IMR-90 (cell line): ENCODE data around the gene HCLS1.

Source experiments
- CEBPB ChIP-seq: IDR thresholded peaks from 2 replicates; pipeline ENCODE4 v1.6.1; 2012; ENCODE audit warnings: low read depth, low read length, improper control_type of control experiment
- CHD1 ChIP-seq: IDR thresholded peaks from 2 replicates; pipeline ENCODE4 v1.6.1; 2012; ENCODE audit warnings: low read depth, low read length, improper control_type of control experiment
- CTCF ChIP-seq: conservative IDR thresholded peaks from 2 replicates; pipeline ENCODE4 v1.5.1; 2012; ENCODE audit warnings: mild to moderate bottlenecking, low read depth, low read length, improper control_type of control experiment
- FOS ChIP-seq: fragments of 150-350 bp; IDR thresholded peaks from 2 replicates; pipeline ENCODE4 v1.6.1; 2016; ENCODE audit warnings: low read depth, low read length
- MAFK ChIP-seq: IDR thresholded peaks from 2 replicates; pipeline ENCODE4 v1.6.1; 2012; ENCODE audit warnings: low read depth, low read length, improper control_type of control experiment
- MAZ ChIP-seq: IDR thresholded peaks from 2 replicates; pipeline ENCODE4 v1.6.1; 2012; ENCODE audit warnings: low read depth, mild to moderate bottlenecking, low read length, improper control_type of control experiment, moderate library complexity, borderline replicate concordance
- MXI1 ChIP-seq: IDR thresholded peaks from 2 replicates; pipeline ENCODE4 v1.6.1; 2012; ENCODE audit warnings: low read depth, mild to moderate bottlenecking, low read length, moderate library complexity, borderline replicate concordance
- NFE2L2 ChIP-seq: fragments of 150-350 bp; IDR thresholded peaks from 2 replicates; pipeline ENCODE4 v1.6.1; 2016; ENCODE audit warnings: low read depth, mild to moderate bottlenecking, low read length
- POLR2A ChIP-seq: IDR thresholded peaks from 2 replicates; pipeline ENCODE4 v1.6.1; 2012; ENCODE audit warnings: mild to moderate bottlenecking, low read depth, low read length
- RAD21 ChIP-seq: IDR thresholded peaks from 2 replicates; pipeline ENCODE4 v1.6.1; 2012; ENCODE audit warnings: low read length, improper control_type of control experiment
- RCOR1 ChIP-seq: IDR thresholded peaks from 2 replicates; pipeline ENCODE4 v1.6.1; 2012; ENCODE audit warnings: mild to moderate bottlenecking, low read length, improper control_type of control experiment; ENCODE audit not compliant: insufficient replicate concordance
- RFX5 ChIP-seq: IDR thresholded peaks from 2 replicates; pipeline ENCODE4 v1.8.0; 2012; ENCODE audit warnings: low read depth, mild to moderate bottlenecking, low read length, moderate library complexity
- SMC3 ChIP-seq: fragments of 150-350 bp; IDR thresholded peaks from 2 replicates; pipeline ENCODE4 v1.6.1; 2016; ENCODE audit warnings: low read depth, mild to moderate bottlenecking, antibody characterized with exemption, low read length, moderate library complexity
- USF2 ChIP-seq: fragments of 150-350 bp; IDR thresholded peaks from 2 replicates; pipeline ENCODE4 v1.6.1; 2017; ENCODE audit warnings: mild to moderate bottlenecking, antibody characterized with exemption, low read length, low read depth

- no peak for TF ChIP-seq RAD21
- TF ChIP-seq CEBPB: no peak
- TF ChIP-seq CTCF: no peak
- TF ChIP-seq FOS: no peak
- no peak for TF ChIP-seq POLR2A
- TF ChIP-seq RFX5: no peak
- TF ChIP-seq NFE2L2: no peak
- no peak for TF ChIP-seq MXI1
- no peak for TF ChIP-seq MAZ
- TF ChIP-seq USF2: no peak
- TF ChIP-seq RCOR1: no peak
- TF ChIP-seq CHD1: no peak
- TF ChIP-seq SMC3: no peak
- no peak for TF ChIP-seq MAFK
Observed at GRCh38 chr3:121705541-121705940, 44.8 kb upstream of the HCLS1 start.
